A549 (cell line): Measurements from ENCODE around the gene TRIAP1. TPM values are rescaled to one million over a fixed set of nuclear protein-coding genes. Genes with fewer than 3 reads are reported as not detected.

Experiments used
- ATAC-seq, 2 experiments: fragments of 200-7000 bp in 1 of 2; fragments of >200 bp in 1 of 2; cut with Nextera tagmentation in 1 of 2; cut with Tn5 transposase in 1 of 2; 3 replicates each; pipeline versions ENCODE4 v1.8.0 to v1.9.1; 2018 to 2020; ENCODE audit warnings: mild to moderate bottlenecking in 1 of 2, moderate library complexity in 1 of 2
- CTCF ChIA-PET: fragments of 300-600 bp; sonication (Branson Sonifier 250); formaldehyde crosslinking; extraction: SDS; loops from one replicate; lab custom pipeline; 2021; ENCODE audit warnings: antibody characterized with exemption, inconsistent platforms; lab: Yijun Ruan, JAX
- POLR2A ChIA-PET: fragments of 350-600 bp; formaldehyde crosslinking; extraction: SDS; loops from one replicate; lab custom pipeline; 2021; ENCODE audit warnings: antibody characterized with exemption, inconsistent platforms; lab: Yijun Ruan, JAX
- DNase-seq, 2 experiments: peaks; one replicate each; pipeline versions ENCODE4 v3.0.0 to v3.0.0-alpha.2; 2011 to 2016; ENCODE audit warnings: low read depth in 1 of 2, low spot score in 1 of 2
- FAIRE-seq: peaks from 2 replicates; lab custom pipeline; 2011; peaks lifted over from hg19 to GRCh38; lab: Jason Lieb, UNC
- H3K27ac ChIP-seq, 2 experiments: fragments of >200 bp; sonication (Bioruptor Twin); formaldehyde crosslinking; 3 replicates each; pipeline ENCODE4 v1.5.1; 2016 to 2017
- H3K4me1 ChIP-seq: fragments of >200 bp; sonication (Bioruptor Twin); formaldehyde crosslinking; 3 replicates; pipeline ENCODE4 v1.6.1; 2016
- H3K4me2 ChIP-seq: fragments of >200 bp; sonication (Bioruptor Twin); formaldehyde crosslinking; 3 replicates; pipeline ENCODE4 v1.6.1; 2016
- H3K4me3 ChIP-seq: fragments of >200 bp; sonication (Bioruptor Twin); formaldehyde crosslinking; 3 replicates; pipeline ENCODE4 v1.5.1; 2016
- H3K9me3 ChIP-seq: fragments of >200 bp; sonication (Bioruptor Twin); formaldehyde crosslinking; 3 replicates; pipeline ENCODE4 v1.6.1; 2016
- ATOH8 ChIP-seq: fragments of 250-450 bp; sonication (Bioruptor Pico); IDR thresholded peaks from 2 replicates; pipeline ENCODE4 v1.5.0; 2020; ENCODE audit warnings: low read depth, mild to moderate bottlenecking, moderate library complexity
- BHLHE40 ChIP-seq: IDR thresholded peaks from 2 replicates; pipeline ENCODE4 v1.6.1; 2012; ENCODE audit warnings: low read depth, low read length, inconsistent platforms
- CEBPB ChIP-seq, 2 experiments: fragments of >200 bp in 1 of 2; sonication (Bioruptor Twin) in 1 of 2; formaldehyde crosslinking in 1 of 2; IDR thresholded peaks; 2 replicates each; pipeline ENCODE4 v1.6.1; 2012 to 2016
- EHF ChIP-seq: fragments of 250-450 bp; sonication (Bioruptor Pico); IDR thresholded peaks from 2 replicates; pipeline ENCODE4 v1.5.0; 2020; ENCODE audit warnings: mild to moderate bottlenecking
- EP300 ChIP-seq, 2 experiments: fragments of >200 bp; sonication (Bioruptor Twin); formaldehyde crosslinking; IDR thresholded peaks; 2 replicates in 1 of 2; 3 replicates in 1 of 2; pipeline ENCODE4 v1.6.1; 2016 to 2017
- ESRRA ChIP-seq: fragments of 150-350 bp; IDR thresholded peaks from 2 replicates; pipeline ENCODE4 v1.6.1; 2014; ENCODE audit warnings: mild to moderate bottlenecking, low read length, borderline replicate concordance
- HDAC2 ChIP-seq: fragments of 200-600 bp; sonication (generic); IDR thresholded peaks from 2 replicates; pipeline ENCODE4 v1.6.1; 2016
- HEYL ChIP-seq: fragments of 250-450 bp; sonication (Bioruptor Pico); IDR thresholded peaks from 2 replicates; pipeline ENCODE4 v1.8.0; 2021; ENCODE audit warnings: mild to moderate bottlenecking, moderate library complexity
- HMGXB4 ChIP-seq: fragments of 250-450 bp; sonication (Bioruptor Pico); IDR thresholded peaks from 2 replicates; pipeline ENCODE4 v1.5.0; 2021; ENCODE audit warnings: mild to moderate bottlenecking, moderate library complexity, borderline replicate concordance
- MAFK ChIP-seq: fragments of 450-650 bp; IDR thresholded peaks from 2 replicates; pipeline ENCODE4 v1.6.1; 2014; ENCODE audit not compliant: partially characterized antibody
- MAX ChIP-seq: IDR thresholded peaks from 2 replicates; pipeline ENCODE4 v1.6.1; 2012
- PHF8 ChIP-seq: fragments of 200-600 bp; sonication (generic); IDR thresholded peaks from 2 replicates; pipeline ENCODE4 v1.6.1; 2016; ENCODE audit warnings: low read depth, mild to moderate bottlenecking, antibody characterized with exemption, moderate library complexity, borderline replicate concordance
- POLR2AphosphoS2 ChIP-seq: conservative IDR thresholded peaks from 2 replicates; pipeline ENCODE4 v1.6.1; 2012; ENCODE audit warnings: low read length, improper control_type of control experiment, inconsistent platforms
- RAD21 ChIP-seq, 2 experiments: fragments of >200 bp in 1 of 2; sonication (Bioruptor Twin) in 1 of 2; formaldehyde crosslinking in 1 of 2; IDR thresholded peaks in 1 of 2; conservative IDR thresholded peaks in 1 of 2; 2 replicates in 1 of 2; 3 replicates in 1 of 2; pipeline ENCODE4 v1.6.1; 2012 to 2018; ENCODE audit warnings: inconsistent platforms in 1 of 2
- RARB ChIP-seq: fragments of 250-450 bp; sonication (Bioruptor Pico); IDR thresholded peaks from 2 replicates; pipeline ENCODE4 v1.8.0; 2021; ENCODE audit warnings: mild to moderate bottlenecking, moderate library complexity
- RCOR1 ChIP-seq: fragments of 150-350 bp; IDR thresholded peaks from 2 replicates; pipeline ENCODE4 v1.6.1; 2014; ENCODE audit warnings: antibody characterized with exemption, low read length, low read depth
- RFX5 ChIP-seq: fragments of 450-650 bp; IDR thresholded peaks from 2 replicates; pipeline ENCODE4 v1.7.1; 2014; ENCODE audit warnings: antibody characterized with exemption, mild to moderate bottlenecking, moderate library complexity
- RNF2 ChIP-seq: fragments of 200-600 bp; sonication (generic); IDR thresholded peaks from 2 replicates; pipeline ENCODE4 v1.6.1; 2016; ENCODE audit warnings: low read depth, mild to moderate bottlenecking, antibody characterized with exemption, moderate library complexity, borderline replicate concordance
- SMC3 ChIP-seq: fragments of >200 bp; sonication (Bioruptor Twin); formaldehyde crosslinking; IDR thresholded peaks from 3 replicates; pipeline ENCODE4 v1.6.1; 2018; ENCODE audit warnings: inconsistent platforms
- SREBF2 ChIP-seq: fragments of 450-650 bp; IDR thresholded peaks from 2 replicates; pipeline ENCODE4 v1.6.1; 2014; ENCODE audit warnings: mild to moderate bottlenecking, moderate library complexity
- TFCP2L1 ChIP-seq: fragments of 250-450 bp; sonication (Bioruptor Pico); IDR thresholded peaks from 2 replicates; pipeline ENCODE4 v1.5.0; 2021; ENCODE audit warnings: mild to moderate bottlenecking
- USF2 ChIP-seq: fragments of 450-650 bp; IDR thresholded peaks from 2 replicates; pipeline ENCODE4 v1.6.1; 2014; ENCODE audit warnings: antibody characterized with exemption
- ZC3H11A ChIP-seq: fragments of 450-650 bp; IDR thresholded peaks from 2 replicates; pipeline ENCODE4 v1.6.1; 2014; ENCODE audit warnings: antibody characterized with exemption, mild to moderate bottlenecking
- ZFP36 ChIP-seq: fragments of 450-650 bp; IDR thresholded peaks from 2 replicates; pipeline ENCODE4 v1.6.1; 2014; ENCODE audit warnings: borderline replicate concordance; ENCODE audit not compliant: partially characterized antibody
- ZNF302 ChIP-seq: fragments of 250-450 bp; sonication (Bioruptor Pico); IDR thresholded peaks from 2 replicates; pipeline ENCODE4 v1.9.0; 2021; ENCODE audit warnings: inconsistent platforms, mild to moderate bottlenecking, moderate library complexity
- ZSCAN20 ChIP-seq: fragments of 250-450 bp; sonication (Bioruptor Pico); IDR thresholded peaks from 2 replicates; pipeline ENCODE4 v1.8.0; 2022; ENCODE audit warnings: mild to moderate bottlenecking, moderate library complexity
- WGBS: methylation state at CpG from one replicate; pipeline ENCODE4 v1.1.6; 2017; ENCODE audit errors: missing lambda C conversion rate; 5-methylcytosine and 5-hydroxymethylcytosine counted together
- polyA plus RNA-seq, 4 experiments: library from polyadenylated mRNA; depleted of rRNA in 3 of 4; stranded (reverse); fragments of >200 nt; fragmentation: RNase III in 1 of 4; extraction: RNeasy Plus Mini Kit Qiagen cat#74134 plus additional on column Dnase treatment in 1 of 4; gene quantifications; 2 replicates in 3 of 4; 3 replicates in 1 of 4; pipeline ENCODE4 v1.2.3, GENCODE V29; 2011 to 2017

TRIAP1 gene
- polyA plus RNA-seq, 2 of the 4 experiments (the other 2 are of a cell fraction): 70.9 to 114 TPM

- Histone ChIP-seq H3K9me3 (no peaks in the 10 kb centered on the region), H3K4me1 (peaks cover 20% of the 10 kb centered on the region), H3K27ac (peak overlapping the region; percentile 96 to 98), H3K4me2 (peak overlapping the region; percentile 87), H3K4me3 (peak overlapping the region; percentile 100)
- DNase-seq: peak in 1 of 2 experiments; percentile 18
- FAIRE-seq: no peak
- CTCF ChIA-PET: interaction anchor here (1.3 to 3.4 kb wide), 6 partner anchors 10 to 29 kb away, joined by 4 to 12 read pairs (median 4); partner anchors contain the start of gene SRSF9
- POLR2A ChIA-PET: interaction anchor here (1.7 to 2.4 kb wide), 2 partner anchors 10 to 34 kb away, joined by 6 to 16 read pairs; partner anchors contain the start of gene COQ5
- TF ChIP-seq RNF2 (no peak), HEYL (CRISPR knock-in tag) (no peak), EHF (CRISPR knock-in tag) (no peak), CEBPB (IDR thresholded peaks at IDR 0.05) (peak in 1 of 2 experiments; percentile 28; a peak in 2 of 4 replicates), ZC3H11A (no peak), PHF8 (peak; percentile 7; the same call in 1 of the 2 replicates), MAX (no peak), RFX5 (no peak), ATOH8 (CRISPR knock-in tag) (no peak)
- WGBS: 16% methylated on average over 12 of the region's 17 CpGs
- ATAC-seq: peak in 1 of 2 experiments; percentile 12
Observed at GRCh38 chr12:120495186-120495730, 49.1 kb upstream of the TRIAP1 start.

GRCh38 chr12:120490833-120491512, 44.8 kb upstream of the TRIAP1 start:
- H3K4me1 ChIP-seq: peaks cover 7% of the 10 kb centered on the region; the same call in 2 of the 3 replicates
- H3K4me3 ChIP-seq: no peak overlapping the region
- WGBS: 100% methylated on average over 2 of the region's 2 CpGs
- TF ChIP-seq RCOR1: no peak
- TF ChIP-seq RARB (CRISPR knock-in tag): no peak
- no peak for TF ChIP-seq ZFP36
- TF ChIP-seq USF2: no peak
- no peak for TF ChIP-seq ZNF302 (CRISPR knock-in tag)
- TF ChIP-seq TFCP2L1 (CRISPR knock-in tag): no peak
- TF ChIP-seq ESRRA: no peak
- TF ChIP-seq ZSCAN20: no peak
- TF ChIP-seq HEYL (CRISPR knock-in tag): no peak
- TF ChIP-seq POLR2AphosphoS2: no peak
- TF ChIP-seq HDAC2: no peak
- TF ChIP-seq, all 56 proteins: peak for 0
- ChIA-PET CTCF (interaction anchor here (0.5 to 2.6 kb wide), 7 partner anchors 16 to 458 kb away, joined by 3 to 9 read pairs (median 3); partner anchors contain the start of genes SIRT4 and SRSF9), POLR2A (no interaction called here)
- H3K27ac ChIP-seq: no peak overlapping the region
- ATAC-seq (no peak), DNase-seq (no peak), FAIRE-seq (no peak)
- no peak overlapping the region for H3K4me2 ChIP-seq
- no peaks in the 10 kb centered on the region for H3K9me3 ChIP-seq

GRCh38 chr12:120490325-120490724, 44.1 kb upstream of the TRIAP1 start:
- H3K9me3 ChIP-seq: no peaks in the 10 kb centered on the region
- H3K4me2 ChIP-seq: no peak overlapping the region
- H3K27ac ChIP-seq: no peak overlapping the region
- no peak for ATAC-seq
- no peak for DNase-seq
- TF ChIP-seq USF2 (no peak), MAFK (no peak), SREBF2 (no peak), EP300 (IDR thresholded peaks at IDR 0.05) (no peak), BHLHE40 (no peak), RAD21 (conservative IDR thresholded peaks at IDR 0.05 in 1 of 2, IDR thresholded peaks at IDR 0.05 in 1 of 2) (no peak), HEYL (CRISPR knock-in tag) (no peak), SMC3 (no peak), HMGXB4 (CRISPR knock-in tag) (no peak)
- TF ChIP-seq, all 56 proteins: peak for 0
- no peak for FAIRE-seq
- H3K4me1 ChIP-seq: peaks cover 7% of the 10 kb centered on the region; the same call in 2 of the 3 replicates
- WGBS: 98% methylated on average over 5 of the region's 5 CpGs
- POLR2A ChIA-PET: no interaction called here
- CTCF ChIA-PET: interaction anchor here (0.5 to 2.6 kb wide), 3 partner anchors 15 to 458 kb away, joined by 3 to 9 read pairs (median 7); partner anchors contain the start of gene SRSF9
- H3K4me3 ChIP-seq: no peak overlapping the region
